HG03135 (cell line): Measurements from ENCODE around the gene NMUR1.
"Not testable (repeated sequence)": the region's sequence is repeated elsewhere in the genome, so short reads cannot be mapped to it uniquely, and the experiment has no call there.

Experiments used
- ATAC-seq: cut with Tn5 transposase; IDR thresholded peaks from one replicate; pipeline ENCODE4 v1.9.1; 2021; ENCODE audit warnings: mild to moderate bottlenecking, moderate library complexity; ENCODE audit not compliant: unreplicated experiment

The NMUR1 gene

GRCh38 chr2:231530099-231531011, at the start of gene NMUR1:
Gene NMUR1 (minus strand): TSS chr2:231530445. CDS start chr2:231530361, 84 bp downstream.
- ATAC-seq: no peak

GRCh38 chr2:231579560-231579959, 49.3 kb upstream of the NMUR1 start:
- ATAC-seq: no peak

- ATAC-seq: not testable (repeated sequence)
Observed at GRCh38 chr2:231578655-231579054, 48.4 kb upstream of the NMUR1 start.

- ATAC-seq: no peak
Observed at GRCh38 chr2:231576465-231576864, 46.2 kb upstream of the NMUR1 start.

- no peak for ATAC-seq
Observed at GRCh38 chr2:231575612-231576256, 45.5 kb upstream of the NMUR1 start.

- no peak for ATAC-seq
Observed at GRCh38 chr2:231573698-231574421, 43.6 kb upstream of the NMUR1 start.

GRCh38 chr2:231573096-231573495, 42.9 kb upstream of the NMUR1 start:
- ATAC-seq: no peak

- no peak for ATAC-seq
Observed at GRCh38 chr2:231571661-231572191, 41.5 kb upstream of the NMUR1 start.

GRCh38 chr2:231570915-231571314, 40.7 kb upstream of the NMUR1 start:
- not testable (repeated sequence) for ATAC-seq

- no peak for ATAC-seq
Observed at GRCh38 chr2:231568785-231569435, 38.7 kb upstream of the NMUR1 start.

GRCh38 chr2:231568098-231568784, 38.0 kb upstream of the NMUR1 start:
- ATAC-seq: no peak

GRCh38 chr2:231567159-231567558, 36.9 kb upstream of the NMUR1 start:
- ATAC-seq: no peak

- no peak for ATAC-seq
Observed at GRCh38 chr2:231565887-231566594, 35.8 kb upstream of the NMUR1 start.

- ATAC-seq: no peak
Observed at GRCh38 chr2:231563378-231563961, 33.2 kb upstream of the NMUR1 start.

GRCh38 chr2:231557571-231558217, 27.4 kb upstream of the NMUR1 start:
- ATAC-seq: peak; percentile 77

- no peak for ATAC-seq
Observed at GRCh38 chr2:231556981-231557380, 26.7 kb upstream of the NMUR1 start.

- ATAC-seq: not testable (repeated sequence)
Observed at GRCh38 chr2:231556496-231556895, 26.3 kb upstream of the NMUR1 start.

- ATAC-seq: no peak
Observed at GRCh38 chr2:231554748-231555545, 24.7 kb upstream of the NMUR1 start.
